HEK293 (cell line): ENCODE measurements around the gene SETD4.

ENCODE experiments used
- CTCF ChIA-PET: fragments of 350-600 bp; formaldehyde crosslinking; extraction: SDS; loops from one replicate; lab custom pipeline; 2021; ENCODE audit warnings: antibody characterized with exemption; lab: Yijun Ruan, JAX
- POLR2A ChIA-PET: fragments of 300-600 bp; formaldehyde crosslinking; extraction: SDS; loops from one replicate; lab custom pipeline; 2020; ENCODE audit warnings: antibody characterized with exemption, inconsistent platforms; lab: Yijun Ruan, JAX
- H3K27ac ChIP-seq: fragments of 200-500 bp; sonication (Bioruptor generic); 2 replicates; pipeline ENCODE4 v1.5.1; 2014; ENCODE audit warnings: low read depth, low read length, control low read depth, inconsistent platforms; ENCODE audit errors: extremely low read depth
- H3K36me3 ChIP-seq, 2 experiments: fragments of 200-500 bp in 1 of 2; sonication (Bioruptor generic) in 1 of 2; 1 replicate in 1 of 2; 2 replicates in 1 of 2; pipeline ENCODE4 v1.5.1; 2014 to 2017; ENCODE audit warnings: inconsistent platforms in 2 of 2, low read length in 2 of 2; ENCODE audit not compliant: control insufficient read depth in 2 of 2, insufficient read depth in 1 of 2
- H3K4me1 ChIP-seq: fragments of 200-500 bp; sonication (Bioruptor generic); 2 replicates; pipeline ENCODE4 v1.5.1; 2014; ENCODE audit warnings: mild to moderate bottlenecking, low read length, inconsistent platforms; ENCODE audit not compliant: control insufficient read depth, insufficient read depth
- H3K4me3 ChIP-seq: 2 replicates; pipeline ENCODE4 v1.5.1; 2011; ENCODE audit warnings: low read depth, mild to moderate bottlenecking, control low read depth, low read length, moderate library complexity
- H3K9me3 ChIP-seq: fragments of 200-500 bp; sonication (Bioruptor generic); 2 replicates; pipeline ENCODE4 v1.5.1; 2014; ENCODE audit warnings: low read depth, low read length, inconsistent platforms; ENCODE audit not compliant: control insufficient read depth, insufficient read depth
- EGR2 ChIP-seq: fragments of 450-650 bp; formaldehyde crosslinking; IDR thresholded peaks from 2 replicates; pipeline ENCODE4 v1.5.1; 2016; ENCODE audit warnings: low read depth, missing biosample characterization, missing genetic modification characterization
- GLI4 ChIP-seq: fragments of 450-650 bp; formaldehyde crosslinking; IDR thresholded peaks from 2 replicates; pipeline ENCODE4 v1.5.1; 2016; ENCODE audit warnings: missing biosample characterization, missing genetic modification characterization
- KLF1 ChIP-seq: fragments of 450-650 bp; formaldehyde crosslinking; IDR thresholded peaks from 2 replicates; pipeline ENCODE4 v1.5.1; 2016; ENCODE audit warnings: missing biosample characterization, missing genetic modification characterization
- KLF7 ChIP-seq: fragments of 450-650 bp; formaldehyde crosslinking; IDR thresholded peaks from 2 replicates; pipeline ENCODE4 v1.5.1; 2016; ENCODE audit warnings: missing biosample characterization, missing genetic modification characterization, borderline replicate concordance
- MYNN ChIP-seq: fragments of 450-650 bp; formaldehyde crosslinking; IDR thresholded peaks from 2 replicates; pipeline ENCODE4 v1.5.1; 2016; ENCODE audit warnings: missing biosample characterization, missing genetic modification characterization, borderline replicate concordance
- PRDM1 ChIP-seq: fragments of 450-650 bp; formaldehyde crosslinking; IDR thresholded peaks from 2 replicates; pipeline ENCODE4; 2016; ENCODE audit warnings: missing biosample characterization, missing genetic modification characterization
- SALL2 ChIP-seq: fragments of 450-650 bp; formaldehyde crosslinking; IDR thresholded peaks from 2 replicates; pipeline ENCODE4 v1.5.0; 2017; ENCODE audit warnings: missing biosample characterization, mild to moderate bottlenecking, missing genetic modification characterization, borderline replicate concordance
- SETDB1 ChIP-seq: IDR thresholded peaks from one replicate; pipeline ENCODE4 v1.6.1; 2017; ENCODE audit warnings: mild to moderate bottlenecking, low read length, moderate library complexity, mixed read lengths; ENCODE audit not compliant: insufficient read length
- ZBTB20 ChIP-seq: fragments of 450-650 bp; formaldehyde crosslinking; IDR thresholded peaks from 2 replicates; pipeline ENCODE4 v1.5.1; 2016; ENCODE audit warnings: missing biosample characterization, missing genetic modification characterization
- ZEB2 ChIP-seq: fragments of 450-650 bp; formaldehyde crosslinking; IDR thresholded peaks from 2 replicates; pipeline ENCODE4 v1.5.1; 2016; ENCODE audit warnings: missing biosample characterization, missing genetic modification characterization
- ZFP41 ChIP-seq: fragments of 450-650 bp; formaldehyde crosslinking; IDR thresholded peaks from 2 replicates; pipeline ENCODE4 v1.5.1; 2016; ENCODE audit warnings: missing biosample characterization, missing genetic modification characterization, borderline replicate concordance
- ZNF112 ChIP-seq: fragments of 450-650 bp; formaldehyde crosslinking; IDR thresholded peaks from 2 replicates; pipeline ENCODE4 v1.5.0; 2017; ENCODE audit warnings: missing biosample characterization, missing genetic modification characterization
- ZNF121 ChIP-seq: fragments of 450-650 bp; formaldehyde crosslinking; IDR thresholded peaks from 2 replicates; pipeline ENCODE4 v1.5.1; 2016; ENCODE audit warnings: missing biosample characterization, missing genetic modification characterization
- ZNF174 ChIP-seq: fragments of 450-650 bp; formaldehyde crosslinking; IDR thresholded peaks from 2 replicates; pipeline ENCODE4 v1.5.0; 2017; ENCODE audit warnings: missing biosample characterization, mild to moderate bottlenecking, missing genetic modification characterization
- ZNF214 ChIP-seq: fragments of 450-650 bp; formaldehyde crosslinking; IDR thresholded peaks from 2 replicates; pipeline ENCODE4 v1.5.1; 2017; ENCODE audit warnings: missing biosample characterization, mild to moderate bottlenecking, missing genetic modification characterization, borderline replicate concordance
- ZNF292 ChIP-seq: fragments of 450-650 bp; formaldehyde crosslinking; IDR thresholded peaks from 2 replicates; pipeline ENCODE4 v1.5.1; 2016; ENCODE audit warnings: low read depth, missing biosample characterization, missing genetic modification characterization, borderline replicate concordance
- ZNF501 ChIP-seq: fragments of 450-650 bp; formaldehyde crosslinking; IDR thresholded peaks from 2 replicates; pipeline ENCODE4 v1.5.1; 2016; ENCODE audit warnings: missing biosample characterization, missing genetic modification characterization
- ZNF585B ChIP-seq: fragments of 450-650 bp; formaldehyde crosslinking; IDR thresholded peaks from 2 replicates; pipeline ENCODE4 v1.5.1; 2016; ENCODE audit warnings: missing biosample characterization, missing genetic modification characterization
- ZNF596 ChIP-seq: fragments of 450-650 bp; IDR thresholded peaks from 2 replicates; pipeline ENCODE4 v1.5.0; 2018; ENCODE audit warnings: missing biosample characterization, mild to moderate bottlenecking, missing genetic modification characterization, moderate library complexity
- ZNF654 ChIP-seq: fragments of 450-650 bp; formaldehyde crosslinking; IDR thresholded peaks from 2 replicates; pipeline ENCODE4 v1.5.1; 2016; ENCODE audit warnings: low read depth, missing biosample characterization, missing genetic modification characterization
- ZSCAN23 ChIP-seq: fragments of 450-650 bp; formaldehyde crosslinking; IDR thresholded peaks from 2 replicates; pipeline ENCODE4 v1.5.1; 2016; ENCODE audit warnings: missing biosample characterization, missing genetic modification characterization
- TF ChIP-seq, protein P1 (sequence below): fragments of 450-650 bp; formaldehyde crosslinking; IDR thresholded peaks from 2 replicates; pipeline ENCODE4 v1.5.1; 2017; ENCODE audit warnings: missing biosample characterization, missing genetic modification characterization
- TF ChIP-seq, protein P2 (sequence below): fragments of 450-650 bp; formaldehyde crosslinking; IDR thresholded peaks from 2 replicates; pipeline ENCODE4 v1.5.1; 2016; ENCODE audit warnings: missing biosample characterization, missing genetic modification characterization
- TF ChIP-seq, protein P3 (sequence below): fragments of 450-650 bp; formaldehyde crosslinking; IDR thresholded peaks from 2 replicates; pipeline ENCODE4 v1.5.1; 2016; ENCODE audit warnings: missing biosample characterization, missing genetic modification characterization

Gene SETD4

DNA sequence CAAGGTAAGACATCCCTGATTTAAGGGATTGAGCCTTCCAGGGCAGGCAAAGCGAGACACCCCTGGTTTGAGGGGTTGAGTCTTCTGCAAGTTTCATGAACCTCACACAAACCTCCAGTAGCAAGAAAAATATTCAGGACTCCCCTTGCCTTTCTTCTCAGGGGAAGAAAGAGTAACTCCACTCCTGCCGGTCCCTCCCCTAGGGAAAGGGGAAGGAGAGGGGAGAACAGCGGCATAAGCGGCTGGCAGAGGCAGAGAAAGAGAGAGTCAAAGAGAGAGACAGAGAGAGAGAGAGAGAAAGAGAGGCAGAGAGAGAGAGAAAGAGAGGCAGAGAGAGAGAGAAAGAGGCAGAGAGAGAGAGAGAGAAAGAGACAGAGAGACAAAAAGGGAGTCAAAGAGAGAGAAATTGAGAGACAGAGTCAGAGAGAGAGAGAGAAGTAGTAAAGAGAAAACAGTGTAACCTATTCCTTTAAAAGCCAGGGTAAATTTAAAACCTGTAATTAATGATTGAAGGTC lies 45.1 kb upstream of the SETD4 start:
- TF ChIP-seq ZBTB20 (tag by site-specific recombination) (no peak), ZNF596 (tag by site-specific recombination) (peak; percentile 95), PRDM1 (0 out of 2 replicates have a peak, but pooled peaks have one; percentile 23)
- H3K4me3 ChIP-seq: no peak overlapping the region
- no peaks in the 10 kb centered on the region for H3K36me3 ChIP-seq
- no peaks in the 10 kb centered on the region for H3K9me3 ChIP-seq
- CTCF ChIA-PET: interaction anchor here (0.6 to 2.0 kb wide), 22 partner anchors 8 to 1445 kb away, joined by 3 to 13 read pairs (median 4); no protein-coding TSS in a partner anchor
- H3K4me1 ChIP-seq: no peaks in the 10 kb centered on the region
- POLR2A ChIA-PET: no interaction called here
- H3K27ac ChIP-seq: no peak overlapping the region

DNA sequence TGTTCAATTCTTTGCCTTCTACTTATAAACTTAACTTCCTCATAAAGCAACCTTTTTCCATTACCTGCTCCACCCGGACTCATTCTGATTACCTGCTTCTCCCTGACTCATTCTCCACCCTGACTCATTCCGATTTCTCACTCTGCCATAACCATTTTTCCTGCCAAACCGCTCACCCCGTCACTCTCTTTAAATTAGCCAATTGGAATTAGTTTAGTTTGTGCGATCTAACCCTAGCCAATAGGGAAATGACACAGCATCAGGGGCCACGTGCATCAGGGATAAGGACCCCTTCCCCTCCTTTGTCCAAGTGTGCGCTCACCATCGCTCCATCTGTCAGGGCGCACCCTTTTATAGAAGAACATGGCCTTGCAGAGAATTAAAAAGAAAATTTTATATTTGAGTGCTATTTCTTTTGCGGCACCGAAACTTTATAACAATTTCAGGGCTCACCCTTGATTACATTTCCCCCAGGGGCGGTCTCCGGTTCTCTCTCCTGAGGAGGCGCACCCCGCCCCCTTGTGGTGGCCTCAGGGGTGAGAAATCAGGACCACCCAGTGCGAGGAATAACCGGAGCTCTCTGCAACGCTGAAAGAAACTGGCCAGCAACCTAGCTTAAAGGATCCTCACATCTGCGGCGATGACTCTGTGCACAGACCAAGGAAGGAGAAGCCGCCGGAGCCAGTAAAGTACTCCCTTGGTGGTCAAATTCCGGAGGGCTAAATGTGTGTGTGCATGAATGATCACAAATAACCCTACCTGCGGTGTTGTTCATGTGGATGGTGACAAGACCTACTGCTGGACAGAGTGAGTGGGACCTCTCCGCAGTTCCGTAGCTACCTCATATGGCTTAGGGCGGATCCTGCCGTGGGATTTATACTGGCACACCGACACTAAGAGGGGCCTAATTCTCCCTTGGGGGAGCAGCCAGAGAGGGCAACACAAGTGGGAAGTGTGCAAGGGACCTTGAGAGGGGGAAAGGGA lies 44.3 kb upstream of the SETD4 start:
- Histone ChIP-seq H3K36me3 (no peaks in the 10 kb centered on the region), H3K4me3 (no peak overlapping the region), H3K9me3 (no peaks in the 10 kb centered on the region), H3K4me1 (no peaks in the 10 kb centered on the region), H3K27ac (no peak overlapping the region)
- CTCF ChIA-PET: interaction anchor here (0.6 to 2.0 kb wide), 24 partner anchors 8 to 1445 kb away, joined by 3 to 13 read pairs (median 4); no protein-coding TSS in a partner anchor
- TF ChIP-seq KLF7: no peak
- no peak for TF ChIP-seq ZNF174 (tag by site-specific recombination)
- TF ChIP-seq, protein P1, sequence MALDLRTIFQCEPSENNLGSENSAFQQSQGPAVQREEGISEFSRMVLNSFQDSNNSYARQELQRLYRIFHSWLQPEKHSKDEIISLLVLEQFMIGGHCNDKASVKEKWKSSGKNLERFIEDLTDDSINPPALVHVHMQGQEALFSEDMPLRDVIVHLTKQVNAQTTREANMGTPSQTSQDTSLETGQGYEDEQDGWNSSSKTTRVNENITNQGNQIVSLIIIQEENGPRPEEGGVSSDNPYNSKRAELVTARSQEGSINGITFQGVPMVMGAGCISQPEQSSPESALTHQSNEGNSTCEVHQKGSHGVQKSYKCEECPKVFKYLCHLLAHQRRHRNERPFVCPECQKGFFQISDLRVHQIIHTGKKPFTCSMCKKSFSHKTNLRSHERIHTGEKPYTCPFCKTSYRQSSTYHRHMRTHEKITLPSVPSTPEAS (tag by site-specific recombination): no peak
- TF ChIP-seq ZNF501 (tag by site-specific recombination): no peak
- no peak for TF ChIP-seq SETDB1
- no peak for TF ChIP-seq MYNN (tag by site-specific recombination)
- no peak for TF ChIP-seq ZNF654
- TF ChIP-seq ZNF121: no peak
- no peak for TF ChIP-seq ZFP41 (tag by site-specific recombination)
- no peak for TF ChIP-seq EGR2 (tag by site-specific recombination)
- TF ChIP-seq ZNF214: no peak
- TF ChIP-seq ZEB2: no peak
- TF ChIP-seq ZSCAN23: no peak
- no peak for TF ChIP-seq GLI4 (tag by site-specific recombination)
- no peak for TF ChIP-seq ZNF112 (tag by site-specific recombination)
- no peak for TF ChIP-seq ZNF292 (tag by site-specific recombination)
- no peak for TF ChIP-seq ZNF596 (tag by site-specific recombination)
- POLR2A ChIA-PET: no interaction called here

DNA sequence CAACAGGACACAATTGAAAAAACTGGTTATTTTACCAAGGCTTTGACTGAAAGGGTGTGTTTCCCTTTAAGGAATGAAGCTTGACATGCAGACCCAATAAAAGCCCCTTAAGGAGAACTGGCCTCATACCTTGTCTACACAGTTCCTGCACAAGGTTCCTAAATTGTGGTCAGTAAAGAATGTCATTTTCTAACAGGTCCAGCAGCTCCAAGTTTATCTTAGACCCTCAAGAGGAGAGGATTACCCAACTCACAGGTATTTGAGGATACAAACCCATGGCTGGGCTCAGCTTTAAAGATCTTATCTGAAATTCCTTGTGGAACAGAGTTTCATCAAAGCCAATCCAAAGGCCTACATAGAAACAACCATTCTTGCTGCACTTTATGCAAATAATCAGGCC lies 43.1 kb upstream of the SETD4 start:
- ChIA-PET CTCF (interaction anchor here (0.6 to 4.0 kb wide), 6 partner anchors 10 to 311 kb away, joined by 3 to 31 read pairs (median 3); no protein-coding TSS in a partner anchor), POLR2A (no interaction called here)
- Histone ChIP-seq H3K4me1 (no peaks in the 10 kb centered on the region), H3K27ac (no peak overlapping the region), H3K4me3 (no peak overlapping the region), H3K9me3 (no peaks in the 10 kb centered on the region), H3K36me3 (no peaks in the 10 kb centered on the region)
- TF ChIP-seq SALL2 (tag by site-specific recombination): no peak
- no peak for TF ChIP-seq ZNF585B (tag by site-specific recombination)
- no peak for TF ChIP-seq KLF1 (tag by site-specific recombination)
- TF ChIP-seq, protein P2, sequence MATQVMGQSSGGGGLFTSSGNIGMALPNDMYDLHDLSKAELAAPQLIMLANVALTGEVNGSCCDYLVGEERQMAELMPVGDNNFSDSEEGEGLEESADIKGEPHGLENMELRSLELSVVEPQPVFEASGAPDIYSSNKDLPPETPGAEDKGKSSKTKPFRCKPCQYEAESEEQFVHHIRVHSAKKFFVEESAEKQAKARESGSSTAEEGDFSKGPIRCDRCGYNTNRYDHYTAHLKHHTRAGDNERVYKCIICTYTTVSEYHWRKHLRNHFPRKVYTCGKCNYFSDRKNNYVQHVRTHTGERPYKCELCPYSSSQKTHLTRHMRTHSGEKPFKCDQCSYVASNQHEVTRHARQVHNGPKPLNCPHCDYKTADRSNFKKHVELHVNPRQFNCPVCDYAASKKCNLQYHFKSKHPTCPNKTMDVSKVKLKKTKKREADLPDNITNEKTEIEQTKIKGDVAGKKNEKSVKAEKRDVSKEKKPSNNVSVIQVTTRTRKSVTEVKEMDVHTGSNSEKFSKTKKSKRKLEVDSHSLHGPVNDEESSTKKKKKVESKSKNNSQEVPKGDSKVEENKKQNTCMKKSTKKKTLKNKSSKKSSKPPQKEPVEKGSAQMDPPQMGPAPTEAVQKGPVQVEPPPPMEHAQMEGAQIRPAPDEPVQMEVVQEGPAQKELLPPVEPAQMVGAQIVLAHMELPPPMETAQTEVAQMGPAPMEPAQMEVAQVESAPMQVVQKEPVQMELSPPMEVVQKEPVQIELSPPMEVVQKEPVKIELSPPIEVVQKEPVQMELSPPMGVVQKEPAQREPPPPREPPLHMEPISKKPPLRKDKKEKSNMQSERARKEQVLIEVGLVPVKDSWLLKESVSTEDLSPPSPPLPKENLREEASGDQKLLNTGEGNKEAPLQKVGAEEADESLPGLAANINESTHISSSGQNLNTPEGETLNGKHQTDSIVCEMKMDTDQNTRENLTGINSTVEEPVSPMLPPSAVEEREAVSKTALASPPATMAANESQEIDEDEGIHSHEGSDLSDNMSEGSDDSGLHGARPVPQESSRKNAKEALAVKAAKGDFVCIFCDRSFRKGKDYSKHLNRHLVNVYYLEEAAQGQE (tag by site-specific recombination): no peak
- peak; percentile 41 for TF ChIP-seq SETDB1
- TF ChIP-seq, protein P3, sequence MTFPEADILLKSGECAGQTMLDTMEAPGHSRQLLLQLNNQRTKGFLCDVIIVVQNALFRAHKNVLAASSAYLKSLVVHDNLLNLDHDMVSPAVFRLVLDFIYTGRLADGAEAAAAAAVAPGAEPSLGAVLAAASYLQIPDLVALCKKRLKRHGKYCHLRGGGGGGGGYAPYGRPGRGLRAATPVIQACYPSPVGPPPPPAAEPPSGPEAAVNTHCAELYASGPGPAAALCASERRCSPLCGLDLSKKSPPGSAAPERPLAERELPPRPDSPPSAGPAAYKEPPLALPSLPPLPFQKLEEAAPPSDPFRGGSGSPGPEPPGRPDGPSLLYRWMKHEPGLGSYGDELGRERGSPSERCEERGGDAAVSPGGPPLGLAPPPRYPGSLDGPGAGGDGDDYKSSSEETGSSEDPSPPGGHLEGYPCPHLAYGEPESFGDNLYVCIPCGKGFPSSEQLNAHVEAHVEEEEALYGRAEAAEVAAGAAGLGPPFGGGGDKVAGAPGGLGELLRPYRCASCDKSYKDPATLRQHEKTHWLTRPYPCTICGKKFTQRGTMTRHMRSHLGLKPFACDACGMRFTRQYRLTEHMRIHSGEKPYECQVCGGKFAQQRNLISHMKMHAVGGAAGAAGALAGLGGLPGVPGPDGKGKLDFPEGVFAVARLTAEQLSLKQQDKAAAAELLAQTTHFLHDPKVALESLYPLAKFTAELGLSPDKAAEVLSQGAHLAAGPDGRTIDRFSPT (tag by site-specific recombination): no peak
